H9 (cell line): ENCODE measurements around the gene RND3. TPM values are rescaled to one million over a fixed set of nuclear protein-coding genes. Genes with fewer than 3 reads are reported as not detected.

ENCODE experiments used
- DNase-seq: peaks from one replicate; pipeline ENCODE4 v3.0.0-alpha.2; 2017
- H2AFZ ChIP-seq: one replicate; pipeline ENCODE4 v1.6.1; 2013; ENCODE audit warnings: mild to moderate bottlenecking, low read length, control low read depth, moderate library complexity
- H2AK5ac ChIP-seq: 2 replicates; pipeline ENCODE4 v1.6.1; 2013; ENCODE audit warnings: low read length, control low read depth, mixed read lengths; ENCODE audit not compliant: insufficient read length
- H2BK120ac ChIP-seq: one replicate; pipeline ENCODE4 v1.6.1; 2013; ENCODE audit warnings: low read depth, mild to moderate bottlenecking, low read length, control low read depth, inconsistent platforms; ENCODE audit not compliant: poor library complexity, severe bottlenecking
- H2BK12ac ChIP-seq: 2 replicates; pipeline ENCODE4 v1.6.1; 2013; ENCODE audit warnings: low read length, control low read depth, mixed read lengths, low read depth; ENCODE audit not compliant: insufficient read length
- H2BK15ac ChIP-seq: 2 replicates; pipeline ENCODE4 v1.6.1; 2013; ENCODE audit warnings: low read depth, low read length, control low read depth
- H2BK20ac ChIP-seq: one replicate; pipeline ENCODE4 v1.6.1; 2013; ENCODE audit warnings: low read depth, mild to moderate bottlenecking, low read length, control low read depth, inconsistent platforms; ENCODE audit not compliant: poor library complexity, severe bottlenecking
- H2BK5ac ChIP-seq: 2 replicates; pipeline ENCODE4 v1.6.1; 2013; ENCODE audit warnings: low read length, control low read depth, mixed read lengths; ENCODE audit not compliant: insufficient read length
- H3K14ac ChIP-seq: 2 replicates; pipeline ENCODE4 v1.6.1; 2013; ENCODE audit warnings: low read length, control low read depth; ENCODE audit not compliant: insufficient read depth
- H3K18ac ChIP-seq: 2 replicates; pipeline ENCODE4 v1.6.1; 2013; ENCODE audit warnings: low read depth, mild to moderate bottlenecking, mixed read lengths, low read length, control low read depth; ENCODE audit not compliant: insufficient read length
- H3K23ac ChIP-seq: 2 replicates; pipeline ENCODE4 v1.6.1; 2013; ENCODE audit warnings: low read length, control low read depth, mixed read lengths, low read depth; ENCODE audit not compliant: insufficient read length
- H3K23me2 ChIP-seq: 2 replicates; pipeline ENCODE4 v1.6.1; 2013; ENCODE audit warnings: low read depth, mild to moderate bottlenecking, mixed read lengths, low read length, control low read depth; ENCODE audit not compliant: insufficient read length, poor library complexity, severe bottlenecking
- H3K27ac ChIP-seq: 2 replicates; pipeline ENCODE4 v1.5.1; 2013; ENCODE audit warnings: low read length, control low read depth, mixed read lengths, low read depth; ENCODE audit not compliant: insufficient read length
- H3K27me3 ChIP-seq: 2 replicates; pipeline ENCODE4 v1.6.1; 2013; ENCODE audit warnings: low read length, control low read depth, inconsistent platforms; ENCODE audit not compliant: insufficient read depth
- H3K4ac ChIP-seq: 2 replicates; pipeline ENCODE4 v1.6.1; 2013; ENCODE audit warnings: low read depth, mild to moderate bottlenecking, control low read depth, inconsistent platforms, low read length, moderate library complexity
- H3K4me1 ChIP-seq: 2 replicates; pipeline ENCODE4 v1.6.1; 2013; ENCODE audit warnings: low read length, control low read depth, inconsistent platforms; ENCODE audit not compliant: insufficient read depth
- H3K4me2 ChIP-seq: 2 replicates; pipeline ENCODE4 v1.6.1; 2013; ENCODE audit warnings: low read length, control low read depth, mixed read lengths; ENCODE audit not compliant: insufficient read length, insufficient read depth
- H3K56ac ChIP-seq: 2 replicates; pipeline ENCODE4 v1.6.1; 2013; ENCODE audit warnings: low read depth, mild to moderate bottlenecking, mixed read lengths, low read length, control low read depth; ENCODE audit not compliant: insufficient read length
- H3K79me1 ChIP-seq: 2 replicates; pipeline ENCODE4 v1.6.1; 2013; ENCODE audit warnings: low read depth, mild to moderate bottlenecking, moderate library complexity, low read length, control low read depth, inconsistent platforms; ENCODE audit not compliant: insufficient read depth, poor library complexity, severe bottlenecking
- H3K79me2 ChIP-seq: 2 replicates; pipeline ENCODE4 v1.6.1; 2013; ENCODE audit warnings: low read length, control low read depth, inconsistent platforms; ENCODE audit not compliant: insufficient read depth
- H3K9ac ChIP-seq: 2 replicates; pipeline ENCODE4 v1.6.1; 2013; ENCODE audit warnings: low read length, control low read depth, mixed read lengths; ENCODE audit not compliant: insufficient read length; ENCODE audit errors: extremely low read depth
- H3K9me3 ChIP-seq: one replicate; pipeline ENCODE4 v1.6.1; 2013; ENCODE audit warnings: low read depth, low read length, inconsistent platforms; ENCODE audit not compliant: control insufficient read depth
- H3T11ph ChIP-seq: one replicate; pipeline ENCODE4 v1.6.1; 2013; ENCODE audit warnings: mild to moderate bottlenecking, low read length, control low read depth, inconsistent platforms
- H4K20me1 ChIP-seq: one replicate; pipeline ENCODE4 v1.6.1; 2013; ENCODE audit not compliant: control insufficient read depth, insufficient read length, insufficient read depth
- H4K5ac ChIP-seq: 2 replicates; pipeline ENCODE4 v1.6.1; 2013; ENCODE audit warnings: low read depth, mild to moderate bottlenecking, mixed read lengths, low read length, control low read depth; ENCODE audit not compliant: insufficient read length
- H4K8ac ChIP-seq: replicated peaks from 2 replicates; pipeline ENCODE4 v1.6.1; 2013; ENCODE audit warnings: low read length, control low read depth, mixed read lengths, low read depth; ENCODE audit not compliant: insufficient read length
- H4K91ac ChIP-seq: 2 replicates; pipeline ENCODE4 v1.6.1; 2013; ENCODE audit warnings: low read depth, mild to moderate bottlenecking, moderate library complexity, mixed read lengths, low read length, control low read depth; ENCODE audit not compliant: insufficient read length
- H3K27ac Mint-ChIP-seq, 3 experiments: 2 replicates in 2 of 3; 3 replicates in 1 of 3; pipeline ENCODE4 v1.8.0; 2020 to 2021; ENCODE audit warnings: mixed read lengths in 3 of 3, mild to moderate bottlenecking in 1 of 3, moderate library complexity in 1 of 3
- H3K27me3 Mint-ChIP-seq: 2 replicates; pipeline ENCODE4 v1.8.0; 2021; ENCODE audit warnings: low read depth, mild to moderate bottlenecking, moderate library complexity, mixed read lengths
- H3K36me3 Mint-ChIP-seq, 3 experiments: 2 replicates in 2 of 3; 3 replicates in 1 of 3; pipeline ENCODE4 v1.8.0; 2020 to 2021; ENCODE audit warnings: low read depth in 3 of 3, mixed read lengths in 3 of 3; ENCODE audit not compliant: insufficient read depth in 1 of 3
- H3K4me1 Mint-ChIP-seq, 2 experiments: 2 replicates each; pipeline ENCODE4 v1.8.0; 2020; ENCODE audit warnings: mixed read lengths in 2 of 2
- H3K4me3 Mint-ChIP-seq, 2 experiments: 2 replicates in 1 of 2; 3 replicates in 1 of 2; pipeline ENCODE4 v1.8.0; 2020 to 2021; ENCODE audit warnings: mild to moderate bottlenecking in 2 of 2, mixed read lengths in 2 of 2, moderate library complexity in 1 of 2
- H3K9me3 Mint-ChIP-seq, 2 experiments: 2 replicates in 1 of 2; 3 replicates in 1 of 2; pipeline ENCODE4 v1.8.0; 2020; ENCODE audit warnings: mild to moderate bottlenecking in 2 of 2, mixed read lengths in 2 of 2, moderate library complexity in 1 of 2
- CTCF ChIP-seq: fragments of 200-600 bp; sonication (generic); conservative IDR thresholded peaks from 3 replicates; pipeline ENCODE4 v1.8.0; 2021; ENCODE audit warnings: antibody characterized with exemption, mild to moderate bottlenecking
- WGBS: extraction: QIAGEN DNeasy Blood & Tissue Kit; methylation state at CpG from one replicate; pipeline ENCODE4 v1.1.7; 2013; ENCODE audit warnings: missing lambda C conversion rate, low lambda C conversion rate, mixed read lengths; ENCODE audit not compliant: insufficient read length; ENCODE audit errors: extremely low coverage; 5-methylcytosine and 5-hydroxymethylcytosine counted together
- total RNA-seq: library from RNA; stranded (reverse); gene quantifications from 2 replicates; pipeline ENCODE4 v1.2.1, GENCODE V29; 2021

The RND3 gene
- total RNA-seq, 1 experiment from 2014 or later: 62.6 TPM

DNA sequence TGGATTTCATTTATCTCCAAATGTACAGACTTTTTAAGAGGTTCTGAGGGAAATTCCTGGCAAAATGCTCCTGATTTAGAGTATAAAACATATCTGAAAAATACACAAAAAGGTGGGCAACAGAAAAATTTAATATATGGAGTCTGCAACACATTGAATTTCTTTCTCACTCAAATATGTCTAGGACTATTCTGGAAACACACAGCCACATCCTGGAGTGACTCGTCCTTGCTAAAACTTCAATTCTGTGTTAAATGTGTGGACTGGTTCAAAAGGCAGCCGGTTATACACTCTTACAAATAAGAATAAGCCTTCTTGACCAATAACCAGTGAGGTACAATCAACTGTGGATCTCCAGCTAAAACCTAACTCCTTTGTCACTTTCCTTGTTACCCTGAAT is 44.1 kb upstream of the RND3 start:
- Mint-ChIP-seq H3K4me1 (peaks cover 18 to 22% of the 10 kb centered on the region in 2 experiments), H3K27ac (no peak overlapping the region), H3K36me3 (peaks cover 11 to 13% (median 12%) of the 10 kb centered on the region in 3 experiments), H3K4me3 (no peak overlapping the region), H3K9me3 (peaks cover 11 to 14% of the 10 kb centered on the region in 2 experiments; a peak in 4 of 5 replicates), H3K27me3 (no peaks in the 10 kb centered on the region)
- Histone ChIP-seq H4K5ac (no peak overlapping the region), H3K18ac (no peak overlapping the region), H2BK12ac (no peak overlapping the region), H3K4me1 (peaks cover 9% of the 10 kb centered on the region), H3K4ac (no peak overlapping the region), H4K20me1 (no peaks in the 10 kb centered on the region), H4K8ac (no peak overlapping the region), H3K27ac (no peak overlapping the region), H3K23me2 (no peaks in the 10 kb centered on the region), H3K79me1 (no peaks in the 10 kb centered on the region), H3K14ac (no peak overlapping the region), H4K91ac (no peak overlapping the region), H2BK15ac (no peak overlapping the region), H3K4me2 (no peak overlapping the region), H2AFZ (no peak overlapping the region), H3K56ac (no peak overlapping the region), H2BK5ac (no peak overlapping the region), H3K79me2 (no peaks in the 10 kb centered on the region), H3K9ac (no peak overlapping the region), H2AK5ac (no peak overlapping the region), H3K9me3 (no peaks in the 10 kb centered on the region), H3T11ph (no peak overlapping the region), H2BK20ac (no peak overlapping the region), H2BK120ac (no peak overlapping the region), H3K27me3 (no peaks in the 10 kb centered on the region), H3K23ac (no peak overlapping the region)
- DNase-seq: no peak
- WGBS: no CpG with 5 or more reads among the region's 2 CpGs
- no peak for TF ChIP-seq CTCF
